GM19193 (cell line): Measurements from ENCODE around the gene GPR75.

Experiments used
- POLR2A ChIP-seq: IDR thresholded peaks from 4 replicates; pipeline ENCODE4 v1.6.1; 2011; ENCODE audit not compliant: insufficient read depth, insufficient read length; ENCODE audit errors: extremely low read depth

GPR75 gene

GRCh38 chr2:53867169-53867568, 7.4 kb upstream of the GPR75 start:
- TF ChIP-seq POLR2A, result no peak

- no peak for TF ChIP-seq POLR2A
Observed at GRCh38 chr2:53865962-53866361, 6.2 kb upstream of the GPR75 start.

GRCh38 chr2:53865264-53865663, 5.5 kb upstream of the GPR75 start:
- no peak for TF ChIP-seq POLR2A

DNA sequence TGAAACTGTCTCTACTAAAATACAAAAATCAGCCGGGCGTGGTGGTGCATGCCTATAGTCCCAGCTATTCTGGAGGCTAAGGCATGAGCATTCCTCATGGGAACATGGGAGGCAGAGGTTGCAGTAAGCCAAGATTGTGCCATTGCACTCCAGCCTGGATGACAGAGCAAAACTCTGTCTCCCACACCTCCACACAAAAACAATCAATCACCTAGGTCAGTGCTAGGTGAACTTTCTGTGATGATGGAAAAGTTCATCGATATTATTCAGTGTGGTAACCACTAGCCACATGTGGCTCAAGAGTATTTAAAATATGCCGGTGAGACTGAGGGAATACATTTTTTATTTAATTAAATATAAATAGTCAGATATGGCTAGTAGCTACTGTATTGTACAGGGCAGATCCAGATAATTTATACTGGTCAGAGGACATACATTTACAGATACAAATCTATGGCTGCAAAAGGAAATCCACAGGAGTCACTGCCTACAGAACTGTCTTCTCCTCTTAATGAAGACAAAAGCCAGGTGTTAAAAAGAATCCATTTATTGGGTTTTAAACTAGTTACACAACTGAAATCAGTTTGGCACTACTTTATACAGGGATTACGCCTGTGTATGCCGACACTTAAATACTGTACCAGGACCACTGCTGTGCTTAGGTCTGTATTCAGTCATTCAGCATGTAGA, 3.9 kb upstream of the GPR75 start:
- no peak for TF ChIP-seq POLR2A

- no peak for TF ChIP-seq POLR2A
Observed at GRCh38 chr2:53861824-53862223, 2.1 kb upstream of the GPR75 start.

DNA sequence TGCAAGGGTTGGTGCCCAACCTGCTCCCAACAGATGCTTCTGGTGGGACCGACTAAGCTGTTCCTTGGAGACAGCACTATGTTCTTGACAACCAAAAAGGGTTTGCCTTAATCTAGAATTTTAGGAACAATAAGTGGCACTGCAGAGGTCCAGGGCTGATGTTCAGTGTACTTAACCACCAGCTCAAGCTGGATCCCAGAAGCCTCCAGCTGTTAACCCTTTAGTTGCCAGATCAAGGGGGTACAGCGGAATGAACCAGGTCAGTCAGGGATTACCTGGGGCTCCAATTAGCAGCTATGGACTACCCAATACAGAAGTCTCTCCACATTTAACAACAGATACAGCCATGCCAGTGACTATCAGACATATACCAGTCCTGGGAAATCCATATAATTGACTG, 3.5 kb downstream of the GPR75 start:
- no peak for TF ChIP-seq POLR2A

DNA sequence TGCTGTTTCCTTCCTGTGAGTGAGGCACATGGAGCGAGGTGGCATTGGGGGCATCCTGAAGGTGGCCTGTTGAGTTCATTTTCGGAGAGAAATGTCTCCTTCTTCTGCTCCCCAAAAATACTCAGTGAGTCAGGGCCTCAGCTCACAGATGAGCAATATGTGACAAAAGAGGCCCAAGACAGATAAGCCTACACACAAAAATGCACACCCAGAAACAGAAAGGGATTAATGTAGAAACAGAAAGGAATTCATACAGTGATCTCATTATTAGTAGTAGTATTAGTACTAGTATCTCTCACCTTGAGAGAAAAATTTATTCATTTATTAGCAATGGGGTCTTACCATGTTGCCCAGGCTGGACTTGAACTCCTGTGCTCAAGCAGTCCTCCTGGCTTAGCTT, 5.1 kb downstream of the GPR75 start:
- no peak for TF ChIP-seq POLR2A

- TF ChIP-seq POLR2A, result no peak
Observed at GRCh38 chr2:53852532-53852931, 7.2 kb downstream of the GPR75 start.

GRCh38 chr2:53848062-53848461, 11.7 kb downstream of the GPR75 start:
- TF ChIP-seq POLR2A, result no peak

DNA sequence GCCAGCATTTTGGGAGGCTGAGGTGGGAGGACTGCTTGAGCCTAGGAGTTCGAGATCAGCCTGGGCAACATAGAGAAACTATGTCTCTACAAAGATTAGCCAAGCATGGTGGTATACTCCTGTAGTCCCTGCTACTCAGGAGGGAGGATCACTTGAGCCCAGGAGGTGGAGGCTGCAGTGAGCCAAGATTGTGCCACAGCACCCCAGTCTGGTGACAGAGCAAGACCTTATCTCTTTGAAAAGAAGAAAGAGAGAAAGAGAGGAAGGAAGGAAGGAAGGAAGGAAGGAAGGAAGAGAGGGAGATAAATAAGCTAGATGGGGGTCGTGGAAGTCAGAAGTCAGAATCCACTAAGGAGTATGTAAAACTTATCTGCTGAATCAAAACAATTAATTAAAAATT, 16.2 kb downstream of the GPR75 start:
- no peak for TF ChIP-seq POLR2A

DNA sequence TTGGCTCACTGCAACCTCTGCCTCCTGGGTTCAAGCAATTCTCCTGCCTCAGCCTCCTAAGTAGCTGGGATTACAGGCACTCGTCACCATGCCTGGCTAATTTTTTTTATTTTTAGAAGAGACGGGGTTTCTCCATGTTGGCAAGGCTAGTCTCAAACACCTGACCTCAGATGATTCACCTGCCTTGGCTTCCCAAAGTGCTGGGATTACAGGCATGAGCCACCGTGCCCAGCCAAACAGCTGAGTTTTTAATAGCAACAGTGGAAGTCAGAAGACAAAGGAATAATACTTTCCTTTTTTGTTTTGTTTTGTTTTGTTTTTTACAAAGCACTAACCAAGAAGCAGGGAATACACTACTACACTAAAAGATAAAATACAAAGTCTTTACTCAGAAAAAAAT, 16.9 kb downstream of the GPR75 start:
- no peak for TF ChIP-seq POLR2A

DNA sequence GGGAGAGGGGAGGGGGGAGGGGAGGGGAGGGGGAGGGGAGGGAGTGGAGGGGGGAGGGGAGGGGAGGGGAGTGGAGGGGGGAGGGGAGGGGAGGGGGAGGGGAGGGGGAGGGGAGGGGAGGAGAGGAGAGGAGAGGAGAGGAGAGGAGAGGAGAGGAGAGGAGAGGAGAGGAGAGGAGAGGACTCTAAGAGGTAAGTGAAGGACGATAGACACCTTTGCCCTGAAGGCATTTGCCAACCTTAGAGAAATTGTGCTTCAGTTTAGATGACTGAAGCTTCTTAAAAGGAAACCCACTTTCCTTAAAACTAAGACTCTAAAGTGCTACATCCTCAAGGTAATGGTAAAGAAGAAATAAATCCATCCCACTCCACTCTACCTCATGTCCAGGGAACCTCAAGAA, 19.2 kb downstream of the GPR75 start:
- TF ChIP-seq POLR2A, result no peak

GRCh38 chr2:53829273-53829979, 30.3 kb downstream of the GPR75 start:
- TF ChIP-seq POLR2A, result no peak

GRCh38 chr2:53828331-53828730, 31.4 kb downstream of the GPR75 start:
- no peak for TF ChIP-seq POLR2A

DNA sequence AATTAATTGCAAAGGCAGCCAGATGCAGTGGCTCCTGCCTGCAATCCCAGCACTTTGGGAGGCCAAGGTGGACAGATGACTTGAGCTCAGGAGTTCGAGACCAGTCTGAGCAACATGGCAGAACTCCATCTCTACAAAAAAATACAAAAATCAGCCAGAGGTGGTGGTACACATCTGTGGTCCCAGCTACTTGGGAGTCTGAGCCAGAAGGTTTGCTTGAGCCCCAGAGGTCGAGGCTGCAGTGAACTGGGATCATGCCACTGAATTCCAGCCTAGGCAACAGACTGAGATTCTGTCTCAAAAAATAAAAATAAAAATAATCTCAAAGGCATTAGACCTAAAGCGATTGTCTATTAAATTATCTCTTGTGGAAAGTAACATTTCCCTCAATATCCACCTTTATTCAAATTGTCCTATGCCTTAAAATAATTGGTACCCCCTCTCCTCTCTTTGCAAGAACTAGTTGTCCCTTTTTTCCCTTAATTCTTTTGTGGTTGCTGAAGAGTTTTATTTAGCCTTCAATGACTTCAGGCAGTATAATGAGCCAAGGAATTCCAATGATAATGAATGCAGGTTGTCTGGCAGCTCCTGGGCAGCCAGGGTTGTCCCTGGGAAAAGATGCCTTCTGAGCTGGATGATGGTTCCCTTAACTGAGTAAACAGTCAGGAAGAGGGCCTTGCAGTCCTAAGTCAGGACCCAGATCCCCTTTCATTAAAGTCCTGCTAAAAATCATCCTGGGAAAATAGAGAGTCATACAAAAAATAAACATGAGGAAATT, 32.2 kb downstream of the GPR75 start:
- TF ChIP-seq POLR2A, result no peak
